Dendritic cell treated with granulocyte-macrophage colony-stimulating factor and Interleukin-4, amounts not matched to agents 40 ng/mL and 50 ng/mL, for 4 days (primary cell): ENCODE results near the gene KIRREL3.

Source experiments
- H3K27ac Mint-ChIP-seq: one replicate; pipeline ENCODE4 v1.8.0; 2022; ENCODE audit warnings: mild to moderate bottlenecking, mixed read lengths
- H3K27me3 Mint-ChIP-seq: one replicate; pipeline ENCODE4 v1.8.0; 2022; ENCODE audit warnings: mild to moderate bottlenecking, mixed read lengths
- H3K36me3 Mint-ChIP-seq: one replicate; pipeline ENCODE4 v1.8.0; 2022; ENCODE audit warnings: low read depth, mixed read lengths
- H3K4me1 Mint-ChIP-seq: one replicate; pipeline ENCODE4 v1.8.0; 2022; ENCODE audit warnings: low read depth, mixed read lengths
- H3K4me3 Mint-ChIP-seq: one replicate; pipeline ENCODE4 v1.8.0; 2022; ENCODE audit warnings: mild to moderate bottlenecking, moderate library complexity, mixed read lengths
- H3K9me3 Mint-ChIP-seq: one replicate; pipeline ENCODE4 v1.8.0; 2022; ENCODE audit warnings: mixed read lengths
- intact Hi-C: fragments of 100-400 bp; cut with micrococcal nuclease; formaldehyde crosslinking; loops from one replicate; pipeline ENCODE4 v1.15.0; 2022

The KIRREL3 gene

GRCh38 chr11:126459691-126460281, 540.8 kb downstream of the KIRREL3 start:
- H3K36me3 Mint-ChIP-seq: no peaks in the 10 kb centered on the region
- peaks cover 3% of the 10 kb centered on the region for H3K27me3 Mint-ChIP-seq
- no peak overlapping the region for H3K27ac Mint-ChIP-seq
- no peaks in the 10 kb centered on the region for H3K9me3 Mint-ChIP-seq
- peaks cover 15% of the 10 kb centered on the region for H3K4me1 Mint-ChIP-seq
- intact Hi-C loops: no loop called here
- no peak overlapping the region for H3K4me3 Mint-ChIP-seq

- no peaks in the 10 kb centered on the region for H3K9me3 Mint-ChIP-seq
- intact Hi-C loops: no loop called here
- no peak overlapping the region for H3K4me3 Mint-ChIP-seq
- peaks cover 7% of the 10 kb centered on the region for H3K4me1 Mint-ChIP-seq
- H3K36me3 Mint-ChIP-seq: no peaks in the 10 kb centered on the region
- peaks cover 3% of the 10 kb centered on the region for H3K27me3 Mint-ChIP-seq
- H3K27ac Mint-ChIP-seq: no peak overlapping the region
Measured at GRCh38 chr11:126457817-126458216, 542.8 kb downstream of the KIRREL3 start.

GRCh38 chr11:126456783-126457542, 543.6 kb downstream of the KIRREL3 start:
- Mint-ChIP-seq H3K27me3 (peaks cover 3% of the 10 kb centered on the region), H3K9me3 (no peaks in the 10 kb centered on the region), H3K36me3 (no peaks in the 10 kb centered on the region), H3K4me1 (peaks cover 7% of the 10 kb centered on the region), H3K27ac (no peak overlapping the region), H3K4me3 (no peak overlapping the region)
- intact Hi-C loops: no loop called here

GRCh38 chr11:126456089-126456488, 544.5 kb downstream of the KIRREL3 start:
- Mint-ChIP-seq H3K9me3 (peaks cover 4% of the 10 kb centered on the region), H3K27ac (no peak overlapping the region), H3K4me1 (peaks cover 7% of the 10 kb centered on the region), H3K27me3 (peaks cover 3% of the 10 kb centered on the region), H3K4me3 (no peak overlapping the region), H3K36me3 (no peaks in the 10 kb centered on the region)
- intact Hi-C loops: no loop called here

GRCh38 chr11:126452241-126453101, 548.1 kb downstream of the KIRREL3 start:
- peaks cover 3% of the 10 kb centered on the region for H3K27me3 Mint-ChIP-seq
- no peak overlapping the region for H3K4me3 Mint-ChIP-seq
- intact Hi-C loops: no loop called here
- no peaks in the 10 kb centered on the region for H3K4me1 Mint-ChIP-seq
- no peak overlapping the region for H3K27ac Mint-ChIP-seq
- no peaks in the 10 kb centered on the region for H3K36me3 Mint-ChIP-seq
- peaks cover 18% of the 10 kb centered on the region for H3K9me3 Mint-ChIP-seq

GRCh38 chr11:126451211-126451802, 549.3 kb downstream of the KIRREL3 start:
- Mint-ChIP-seq H3K27ac (no peak overlapping the region), H3K9me3 (peaks cover 18% of the 10 kb centered on the region), H3K36me3 (no peaks in the 10 kb centered on the region), H3K27me3 (peaks cover 3% of the 10 kb centered on the region), H3K4me1 (no peaks in the 10 kb centered on the region), H3K4me3 (no peak overlapping the region)
- intact Hi-C loops: no loop called here

GRCh38 chr11:126450806-126451205, 549.8 kb downstream of the KIRREL3 start:
- no peak overlapping the region for H3K4me3 Mint-ChIP-seq
- no peaks in the 10 kb centered on the region for H3K4me1 Mint-ChIP-seq

GRCh38 chr11:126450198-126450597, 550.4 kb downstream of the KIRREL3 start:
- Mint-ChIP-seq H3K27me3 (no peaks in the 10 kb centered on the region), H3K27ac (no peak overlapping the region), H3K9me3 (peaks cover 18% of the 10 kb centered on the region), H3K4me3 (no peak overlapping the region), H3K36me3 (no peaks in the 10 kb centered on the region), H3K4me1 (no peaks in the 10 kb centered on the region)
- intact Hi-C loops: no loop called here

More at GRCh38 chr11:126450806-126451205, 549.8 kb downstream of the KIRREL3 start:
- Mint-ChIP-seq H3K9me3 (peaks cover 18% of the 10 kb centered on the region), H3K36me3 (no peaks in the 10 kb centered on the region), H3K27me3 (peaks cover under 1% of the 10 kb centered on the region), H3K27ac (no peak overlapping the region)
- intact Hi-C loops: no loop called here

GRCh38 chr11:126446581-126446980, 554.0 kb downstream of the KIRREL3 start:
- intact Hi-C loops: loop anchor here (10.0 kb wide), 1 partner anchor 1048 kb away; no protein-coding TSS in a partner anchor
- Mint-ChIP-seq H3K4me3 (no peak overlapping the region), H3K9me3 (peaks cover 18% of the 10 kb centered on the region), H3K4me1 (no peaks in the 10 kb centered on the region), H3K27me3 (peaks cover 4% of the 10 kb centered on the region), H3K27ac (no peak overlapping the region), H3K36me3 (no peaks in the 10 kb centered on the region)

- Mint-ChIP-seq H3K27me3 (peaks cover 4% of the 10 kb centered on the region), H3K36me3 (no peaks in the 10 kb centered on the region), H3K27ac (no peak overlapping the region), H3K4me1 (peaks cover 7% of the 10 kb centered on the region), H3K4me3 (no peak overlapping the region), H3K9me3 (no peaks in the 10 kb centered on the region)
- intact Hi-C loops: loop anchor here (10.0 kb wide), 1 partner anchor 1051 kb away; no protein-coding TSS in a partner anchor
Measured at GRCh38 chr11:126444072-126444471, 556.5 kb downstream of the KIRREL3 start.

- Mint-ChIP-seq H3K27me3 (peaks cover 4% of the 10 kb centered on the region), H3K36me3 (no peaks in the 10 kb centered on the region), H3K4me3 (no peak overlapping the region), H3K9me3 (no peaks in the 10 kb centered on the region), H3K4me1 (peaks cover 7% of the 10 kb centered on the region), H3K27ac (no peak overlapping the region)
- intact Hi-C loops: loop anchor here (10.0 kb wide), 1 partner anchor 1052 kb away; no protein-coding TSS in a partner anchor
Measured at GRCh38 chr11:126443120-126443519, 557.5 kb downstream of the KIRREL3 start.

- intact Hi-C loops: loop anchor here (1.0 to 10.0 kb wide), 3 partner anchors 39 to 1054 kb away; no protein-coding TSS in a partner anchor
- Mint-ChIP-seq H3K4me3 (no peak overlapping the region), H3K27me3 (peaks cover 4% of the 10 kb centered on the region), H3K36me3 (no peaks in the 10 kb centered on the region), H3K4me1 (peaks cover 7% of the 10 kb centered on the region), H3K9me3 (no peaks in the 10 kb centered on the region), H3K27ac (no peak overlapping the region)
Measured at GRCh38 chr11:126440792-126441514, 559.6 kb downstream of the KIRREL3 start.

- intact Hi-C loops: loop anchor here (10.0 kb wide), 1 partner anchor 1055 kb away; no protein-coding TSS in a partner anchor
- peaks cover 4% of the 10 kb centered on the region for H3K27me3 Mint-ChIP-seq
- no peaks in the 10 kb centered on the region for H3K9me3 Mint-ChIP-seq
- H3K4me3 Mint-ChIP-seq: no peak overlapping the region
- H3K36me3 Mint-ChIP-seq: no peaks in the 10 kb centered on the region
- no peak overlapping the region for H3K27ac Mint-ChIP-seq
- H3K4me1 Mint-ChIP-seq: peaks cover 7% of the 10 kb centered on the region
Measured at GRCh38 chr11:126440276-126440675, 560.3 kb downstream of the KIRREL3 start.
